Nephron (organoid): ENCODE data around the gene DNAH3.
"Not testable (repeated sequence)": the region's sequence is repeated elsewhere in the genome, so short reads cannot be mapped to it uniquely, and the experiment has no call there.

Source experiments
- H3K27ac Mint-ChIP-seq, 3 experiments: 2 replicates each; pipeline ENCODE4 v1.8.0; 2020; ENCODE audit warnings: mixed read lengths in 3 of 3, mild to moderate bottlenecking in 2 of 3, moderate library complexity in 1 of 3
- H3K27me3 Mint-ChIP-seq: 2 replicates; pipeline ENCODE4 v1.8.0; 2021; ENCODE audit warnings: low read depth, mild to moderate bottlenecking, moderate library complexity, mixed read lengths
- H3K36me3 Mint-ChIP-seq: 2 replicates; pipeline ENCODE4 v1.8.0; 2020; ENCODE audit warnings: low read depth, mixed read lengths
- H3K4me1 Mint-ChIP-seq: 2 replicates; pipeline ENCODE4 v1.8.0; 2020; ENCODE audit warnings: mixed read lengths
- H3K4me3 Mint-ChIP-seq, 3 experiments: 2 replicates each; pipeline ENCODE4 v1.8.0; 2020; ENCODE audit warnings: mild to moderate bottlenecking in 3 of 3, mixed read lengths in 3 of 3, moderate library complexity in 2 of 3
- H3K9me3 Mint-ChIP-seq: 2 replicates; pipeline ENCODE4 v1.8.0; 2020; ENCODE audit warnings: mixed read lengths
- CTCF ChIP-seq, 3 experiments: fragments of 200-600 bp; sonication (generic); IDR thresholded peaks; one replicate each; pipeline ENCODE4 v1.5.0; 2021; ENCODE audit warnings: antibody characterized with exemption in 3 of 3; ENCODE audit not compliant: unreplicated experiment in 3 of 3

The DNAH3 gene

GRCh38 chr16:21120976-21121520 lies 29.6 kb downstream of the DNAH3 start:
- H3K27me3 Mint-ChIP-seq: peaks cover 6% of the 10 kb centered on the region
- H3K27ac Mint-ChIP-seq: peak overlapping the region in 1 of 3 experiments; percentile 86
- no peaks in the 10 kb centered on the region for H3K4me1 Mint-ChIP-seq

GRCh38 chr16:21117567-21117966 lies 33.1 kb downstream of the DNAH3 start:
- Mint-ChIP-seq H3K9me3 (peaks cover 2% of the 10 kb centered on the region), H3K4me1 (no peaks in the 10 kb centered on the region), H3K27ac (no peak overlapping the region), H3K4me3 (no peak overlapping the region), H3K36me3 (no peaks in the 10 kb centered on the region), H3K27me3 (no peaks in the 10 kb centered on the region)
- TF ChIP-seq CTCF (IDR thresholded peaks at IDR 0.05; ENCODE audit: unreplicated experiment in 3 of 3): no peak

More at GRCh38 chr16:21120976-21121520, 29.6 kb downstream of the DNAH3 start:
- no peaks in the 10 kb centered on the region for H3K36me3 Mint-ChIP-seq
- TF ChIP-seq CTCF (IDR thresholded peaks at IDR 0.05; ENCODE audit: unreplicated experiment in 3 of 3): no peak
- no peak overlapping the region for H3K4me3 Mint-ChIP-seq
- peaks cover 2% of the 10 kb centered on the region for H3K9me3 Mint-ChIP-seq

GRCh38 chr16:21116148-21116693 lies 34.4 kb downstream of the DNAH3 start:
- Mint-ChIP-seq H3K27ac (no peak overlapping the region), H3K4me1 (no peaks in the 10 kb centered on the region), H3K4me3 (peak overlapping the region in 2 of 3 experiments; percentile 28 to 38), H3K36me3 (no peaks in the 10 kb centered on the region), H3K9me3 (peaks cover 2% of the 10 kb centered on the region), H3K27me3 (no peaks in the 10 kb centered on the region)
- no peak for TF ChIP-seq CTCF (IDR thresholded peaks at IDR 0.05; ENCODE audit: unreplicated experiment in 3 of 3)

GRCh38 chr16:21115551-21115950 lies 35.1 kb downstream of the DNAH3 start:
- not testable (repeated sequence) for H3K27ac Mint-ChIP-seq, H3K4me1 Mint-ChIP-seq, H3K27me3 Mint-ChIP-seq, H3K4me3 Mint-ChIP-seq, H3K36me3 Mint-ChIP-seq, H3K9me3 Mint-ChIP-seq

GRCh38 chr16:21103941-21104860 lies 46.4 kb downstream of the DNAH3 start:
- Mint-ChIP-seq H3K4me3 (no peak overlapping the region), H3K27me3 (peaks cover 3% of the 10 kb centered on the region), H3K4me1 (peaks cover 9% of the 10 kb centered on the region), H3K9me3 (no peaks in the 10 kb centered on the region), H3K36me3 (no peaks in the 10 kb centered on the region), H3K27ac (peak overlapping the region; percentile 0 to 85 (median 7))
- no peak for TF ChIP-seq CTCF (IDR thresholded peaks at IDR 0.05; ENCODE audit: unreplicated experiment in 3 of 3)

- H3K27me3 Mint-ChIP-seq: peaks cover 3% of the 10 kb centered on the region
- peak overlapping the region in 2 of 3 experiments; percentile 9 to 37 for H3K27ac Mint-ChIP-seq
- no peak overlapping the region for H3K4me3 Mint-ChIP-seq
- H3K4me1 Mint-ChIP-seq: peaks cover 9% of the 10 kb centered on the region
- H3K9me3 Mint-ChIP-seq: no peaks in the 10 kb centered on the region
- TF ChIP-seq CTCF (IDR thresholded peaks at IDR 0.05; ENCODE audit: unreplicated experiment in 3 of 3): peak in 1 of 3 experiments; percentile 31
- H3K36me3 Mint-ChIP-seq: no peaks in the 10 kb centered on the region
These were observed 48.8 kb downstream of the DNAH3 start for GRCh38 chr16:21101631-21102420.
